ENCODE data around the gene LETMD1.
"Not testable (repeated sequence)": the region's sequence is repeated elsewhere in the genome, so short reads cannot be mapped to it uniquely, and the experiment has no call there.

LETMD1 gene

GRCh38 chr12:51047655-51048540, at the start of gene LETMD1:
LETMD1 (plus strand) TSS chr12:51048327; CDS start chr12:51048357, 30 bp downstream.
- peak; percentile 77 to 79 for DNase-seq (ENCODE audit: low read depth in 2 of 2)

GRCh38 chr12:50999093-50999492, 49.0 kb upstream of the LETMD1 start:
- DNase-seq (ENCODE audit: low read depth in 2 of 2), result no peak

DNA sequence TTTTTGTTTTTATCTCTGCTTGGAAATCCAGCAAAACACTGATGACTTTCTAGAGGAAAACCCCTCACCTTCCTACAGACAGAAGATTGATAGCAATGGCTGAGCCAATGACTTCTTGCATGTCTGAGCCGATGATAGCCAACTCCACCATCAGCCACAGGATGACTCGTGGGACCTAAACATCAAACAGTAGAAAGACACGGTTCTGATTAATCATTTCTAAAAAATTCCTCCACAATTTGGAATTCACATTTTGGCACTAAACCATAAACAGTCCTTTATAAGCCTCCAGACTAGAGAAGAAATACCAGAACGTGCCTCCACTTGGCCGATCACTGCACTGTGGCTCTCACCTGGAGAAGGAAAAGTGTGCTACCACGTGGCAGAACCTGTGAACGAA, 47.9 kb upstream of the LETMD1 start:
- no peak for DNase-seq (ENCODE audit: low read depth in 2 of 2)

DNA sequence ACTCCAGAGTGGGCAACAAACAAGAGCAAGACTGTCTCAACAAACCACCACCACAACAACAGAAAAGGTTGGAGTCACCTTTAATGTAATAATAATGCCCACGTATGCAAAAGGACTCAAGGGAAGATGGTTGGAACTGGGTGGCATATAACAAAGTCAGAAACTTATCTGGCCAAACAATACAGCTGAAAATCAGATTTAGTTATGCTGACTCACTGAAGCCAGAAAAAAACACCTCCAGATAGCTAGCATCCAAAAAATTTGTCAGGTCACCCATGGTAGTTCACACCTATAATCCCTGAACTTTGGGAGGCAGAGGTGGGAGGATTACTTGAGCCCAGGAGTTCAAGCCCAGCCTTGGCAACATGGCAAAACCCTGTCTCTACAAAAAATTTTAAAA, 46.3 kb upstream of the LETMD1 start:
- no peak for DNase-seq (ENCODE audit: low read depth in 2 of 2)

GRCh38 chr12:51004504-51004903, 43.6 kb upstream of the LETMD1 start:
- DNase-seq (ENCODE audit: low read depth in 2 of 2), result no peak

GRCh38 chr12:51005030-51005429, 43.1 kb upstream of the LETMD1 start:
- no peak for DNase-seq (ENCODE audit: low read depth in 2 of 2)

DNA sequence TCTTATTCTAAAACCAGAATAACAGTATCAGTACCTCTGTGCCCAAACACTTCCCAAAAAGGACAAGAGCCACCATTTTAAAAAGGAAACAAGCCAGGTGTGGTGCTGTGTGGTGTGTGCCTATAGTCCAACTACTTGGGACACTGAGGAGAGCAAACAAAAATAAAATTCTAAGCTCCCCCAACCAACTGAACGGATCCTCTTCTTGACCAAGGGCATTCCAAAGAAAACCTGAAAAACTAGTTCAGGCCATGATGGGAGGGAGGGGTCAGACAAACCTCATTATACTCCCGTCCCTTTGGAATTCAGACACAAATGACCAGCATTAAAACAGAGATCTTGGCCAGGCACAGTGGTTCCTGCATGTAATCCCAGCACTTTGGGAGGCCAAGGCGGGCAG, 42.5 kb upstream of the LETMD1 start:
- no peak for DNase-seq (ENCODE audit: low read depth in 2 of 2)

- no peak for DNase-seq (ENCODE audit: low read depth in 2 of 2)
Measured at GRCh38 chr12:51008329-51009055, 39.6 kb upstream of the LETMD1 start.

DNA sequence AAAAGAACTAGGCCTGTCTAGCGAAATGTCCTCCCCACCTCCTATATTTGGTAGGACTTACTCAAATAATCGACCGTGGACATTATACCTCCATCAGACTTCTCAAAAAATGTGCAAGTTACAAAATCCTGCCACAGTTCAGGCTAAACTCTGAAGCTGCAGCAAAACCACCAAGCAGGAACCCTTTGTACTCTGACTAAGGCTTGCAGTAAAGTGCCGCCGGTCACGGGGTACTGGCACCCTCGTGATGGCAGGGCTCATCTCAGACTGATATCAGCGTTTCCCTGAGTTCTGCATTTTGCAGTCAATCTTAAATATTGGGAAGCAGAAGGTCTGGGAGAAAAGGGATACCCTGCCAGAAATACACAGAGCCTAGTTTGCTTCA, 39.1 kb upstream of the LETMD1 start:
- no peak for DNase-seq (ENCODE audit: low read depth in 2 of 2)

GRCh38 chr12:51011955-51012354, 36.2 kb upstream of the LETMD1 start:
- DNase-seq (ENCODE audit: low read depth in 2 of 2), result no peak

GRCh38 chr12:51012570-51013236, 35.4 kb upstream of the LETMD1 start:
- DNase-seq (ENCODE audit: low read depth in 2 of 2), result no peak

- no peak for DNase-seq (ENCODE audit: low read depth in 2 of 2)
Measured at GRCh38 chr12:51013441-51013840, 34.7 kb upstream of the LETMD1 start.

DNA sequence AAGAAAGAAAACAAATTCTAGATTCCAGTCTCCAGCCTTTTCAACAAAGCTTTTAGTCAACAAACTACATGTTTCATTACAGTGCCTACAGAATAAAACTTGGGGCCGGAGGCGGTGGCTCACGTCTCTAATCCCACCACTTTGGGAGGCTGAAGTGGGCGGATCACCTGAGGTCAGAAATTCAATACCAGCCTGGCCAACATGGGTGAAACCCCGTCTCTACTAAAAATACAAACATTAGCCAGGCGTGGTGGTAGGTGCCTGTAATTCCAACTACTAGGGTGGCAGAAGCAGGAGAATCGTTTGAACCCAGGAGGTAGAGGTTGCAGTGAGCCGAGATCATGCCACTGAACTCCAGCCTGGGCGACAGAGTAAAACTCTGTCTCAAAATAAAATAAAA, 33.7 kb upstream of the LETMD1 start:
- not testable (repeated sequence) for DNase-seq (ENCODE audit: low read depth in 2 of 2)

- DNase-seq (ENCODE audit: low read depth in 2 of 2), result no peak
Measured at GRCh38 chr12:51017452-51017851, 30.7 kb upstream of the LETMD1 start.

DNA sequence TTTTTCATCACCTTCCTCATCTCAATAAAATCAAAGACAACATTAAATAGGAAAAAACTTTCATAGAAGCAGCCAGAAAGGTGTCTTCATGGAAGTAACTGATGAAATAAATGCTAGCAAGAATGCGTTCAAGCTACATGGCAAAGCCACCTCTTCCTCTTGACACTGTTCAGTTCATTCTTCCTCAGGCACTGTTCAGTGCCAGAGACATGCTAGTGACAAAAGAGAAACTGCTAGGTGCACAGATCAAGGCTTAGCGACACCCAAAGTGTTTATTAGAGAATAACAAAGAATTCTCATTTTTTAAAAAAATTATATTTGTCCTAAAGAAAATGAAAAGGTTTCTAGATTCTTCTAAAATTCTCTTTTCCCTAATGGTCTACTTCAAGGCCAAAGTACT, 29.2 kb upstream of the LETMD1 start:
- no peak for DNase-seq (ENCODE audit: low read depth in 2 of 2)

- no peak for DNase-seq (ENCODE audit: low read depth in 2 of 2)
Measured at GRCh38 chr12:51019927-51020326, 28.2 kb upstream of the LETMD1 start.

DNA sequence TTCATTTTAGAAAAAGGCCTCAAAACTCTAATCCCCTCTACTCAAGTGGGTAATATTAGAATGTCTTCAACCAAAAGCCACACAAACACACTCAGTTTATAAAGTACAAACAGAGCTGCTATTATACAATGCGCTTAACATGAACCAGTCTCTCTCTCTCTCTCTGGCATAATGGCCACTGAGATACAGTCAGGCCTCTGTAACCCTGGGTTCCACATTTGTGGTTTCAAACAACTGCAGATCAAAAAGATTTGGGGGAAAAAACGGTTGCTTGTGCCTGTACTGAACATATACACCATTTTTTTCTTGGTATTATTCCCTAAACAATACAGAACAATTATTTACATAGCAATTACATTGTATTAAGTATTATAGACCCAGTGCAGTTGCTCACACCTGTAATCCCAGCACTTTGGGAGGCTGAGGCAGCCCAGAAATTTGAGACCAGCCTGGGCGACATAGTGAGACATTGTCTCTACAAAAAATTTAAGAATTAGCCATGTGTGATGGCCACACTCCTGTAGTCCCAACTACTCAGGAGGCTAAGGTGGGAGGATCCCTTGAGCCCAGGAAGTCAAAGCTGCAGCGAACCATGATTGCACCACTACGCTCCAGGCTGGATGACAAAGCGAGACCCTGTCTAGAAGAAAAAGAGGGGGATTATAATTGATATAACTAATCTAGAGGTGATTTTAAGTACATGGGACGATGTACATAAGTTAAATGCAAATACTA, 27.5 kb upstream of the LETMD1 start:
- DNase-seq (ENCODE audit: low read depth in 2 of 2), result no peak

- no peak for DNase-seq (ENCODE audit: low read depth in 2 of 2)
Measured at GRCh38 chr12:51021694-51022093, 26.4 kb upstream of the LETMD1 start.

DNA sequence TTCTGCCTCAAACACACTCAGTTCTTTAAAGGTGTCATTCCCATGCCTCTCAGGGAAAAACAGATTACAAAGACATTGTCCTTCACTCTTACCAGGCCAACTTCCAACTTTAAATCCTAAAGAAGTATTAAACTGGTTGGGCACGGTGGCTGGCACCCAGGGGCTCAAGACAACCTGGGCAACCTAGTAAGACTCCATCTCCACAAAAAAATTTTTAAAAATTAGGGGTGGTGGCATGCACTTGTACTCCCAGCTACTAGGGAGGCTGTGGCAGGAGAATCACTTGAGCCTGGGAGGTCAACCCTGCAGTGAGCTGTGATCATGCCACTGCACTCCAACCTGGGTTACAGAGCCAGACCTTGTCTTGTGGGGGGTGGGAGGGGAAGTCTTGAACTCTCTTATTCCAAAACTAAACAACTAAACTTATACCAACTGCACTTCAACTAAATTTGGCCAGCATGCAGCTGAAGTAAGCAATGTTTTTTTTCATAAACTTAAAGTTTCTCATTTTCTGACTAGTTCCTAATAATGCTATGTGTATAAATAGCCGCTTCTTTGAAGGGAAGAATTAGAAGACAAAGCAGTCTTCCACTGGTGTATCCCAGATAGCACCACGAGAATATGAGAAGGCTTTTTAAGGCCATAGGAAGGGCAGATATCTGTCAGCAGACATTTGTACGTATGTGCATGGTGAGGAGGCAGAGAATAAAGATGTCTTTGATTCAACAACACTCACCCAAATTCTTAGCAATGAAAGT, 24.3 kb upstream of the LETMD1 start:
- DNase-seq (ENCODE audit: low read depth in 2 of 2), result no peak

DNA sequence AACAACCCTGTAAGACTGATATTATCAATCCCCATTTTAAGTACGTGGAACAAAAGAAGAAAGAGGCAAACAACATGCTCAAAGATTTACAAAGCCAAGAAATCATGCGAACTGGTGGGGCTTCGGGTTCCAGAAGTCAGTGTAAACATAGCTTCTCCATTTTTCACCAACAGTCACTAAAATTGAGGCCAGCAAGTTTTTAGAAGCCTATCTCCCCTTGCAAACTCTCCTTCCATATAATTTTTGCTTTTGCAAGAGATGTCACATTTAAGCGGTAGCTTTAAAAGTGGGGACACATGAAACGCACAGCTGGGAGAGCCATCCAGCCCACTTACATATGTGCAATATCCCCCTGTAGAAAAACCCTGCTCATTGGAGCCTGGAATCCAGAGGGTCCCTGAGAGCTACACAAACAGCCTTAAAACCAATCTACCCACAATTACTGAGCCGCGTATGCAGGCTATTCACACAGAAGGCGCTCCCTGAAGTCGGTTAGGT, 22.7 kb upstream of the LETMD1 start:
- DNase-seq (ENCODE audit: low read depth in 2 of 2), result no peak

Data from stimulated activated CD8-positive, alpha-beta memory T cell treated with anti-CD3 and anti-CD28 coated beads, Interleukin-2, amount 100 ng/mL, for 48 hours (primary cell).